Stimulated activated naive CD8-positive, alpha-beta T cell treated with anti-CD3 and anti-CD28 coated beads, Interleukin-15, Interleukin-2, amounts not matched to agents 100 ng/mL and 50 ng/mL, for 24 hours (primary cell): Measurements from ENCODE around the gene PSMB2.

Source experiments
- H3K27ac Mint-ChIP-seq: one replicate; pipeline ENCODE4 v1.8.0; 2021; ENCODE audit warnings: mild to moderate bottlenecking, mixed read lengths
- H3K27me3 Mint-ChIP-seq: one replicate; pipeline ENCODE4 v1.8.0; 2021; ENCODE audit warnings: mixed read lengths
- H3K36me3 Mint-ChIP-seq: one replicate; pipeline ENCODE4 v1.8.0; 2021; ENCODE audit warnings: low read depth, mixed read lengths
- H3K4me1 Mint-ChIP-seq: one replicate; pipeline ENCODE4 v1.8.0; 2021; ENCODE audit warnings: low read depth, mixed read lengths
- H3K4me3 Mint-ChIP-seq: one replicate; pipeline ENCODE4 v1.8.0; 2021; ENCODE audit warnings: mild to moderate bottlenecking, mixed read lengths
- H3K9me3 Mint-ChIP-seq: one replicate; pipeline ENCODE4 v1.8.0; 2021; ENCODE audit warnings: mixed read lengths

Gene PSMB2

DNA sequence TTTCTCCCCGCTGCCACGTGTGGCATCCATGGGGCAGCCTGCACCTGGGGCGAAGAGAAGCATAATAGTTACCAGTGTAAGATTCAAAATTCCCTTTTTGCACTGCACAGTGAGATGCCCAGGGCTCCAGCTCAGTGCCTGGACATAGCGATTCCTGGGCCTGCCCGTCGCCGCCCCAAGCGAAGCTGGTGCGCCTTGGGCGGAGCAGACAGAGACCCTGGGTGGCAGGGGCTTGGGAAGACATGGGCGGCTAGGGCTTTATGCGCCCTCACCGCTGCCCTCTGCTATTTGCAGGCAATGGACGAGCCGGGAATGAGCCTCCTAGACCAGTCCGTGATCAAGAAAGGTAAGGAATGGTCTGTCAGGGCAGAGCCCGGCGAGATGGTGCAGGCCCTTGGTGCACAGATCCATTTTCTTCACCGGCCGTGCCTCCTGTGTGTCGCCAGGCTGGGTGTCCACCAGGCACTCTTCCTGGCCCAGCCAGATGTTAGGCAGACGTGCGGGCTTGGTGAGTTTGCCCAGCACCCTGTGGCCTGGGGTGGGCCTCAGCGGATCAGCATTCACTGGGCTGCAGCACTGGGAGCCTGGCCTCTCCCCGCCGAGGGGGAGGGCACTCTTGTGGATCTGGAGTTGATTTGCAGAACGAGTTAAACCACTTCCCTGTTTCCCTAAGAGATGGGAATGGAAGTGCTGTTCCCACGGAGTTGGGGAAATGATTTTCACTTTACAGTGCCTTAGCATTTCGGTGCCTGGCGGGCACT is 66.5 kb downstream of the PSMB2 start:
- Mint-ChIP-seq H3K4me3 (no peak overlapping the region), H3K9me3 (no peaks in the 10 kb centered on the region), H3K27ac (no peak overlapping the region), H3K36me3 (peaks cover 4% of the 10 kb centered on the region), H3K27me3 (peaks cover 13% of the 10 kb centered on the region), H3K4me1 (peaks cover 26% of the 10 kb centered on the region)

- H3K27ac Mint-ChIP-seq: no peak overlapping the region
- no peaks in the 10 kb centered on the region for H3K9me3 Mint-ChIP-seq
- peaks cover 4% of the 10 kb centered on the region for H3K36me3 Mint-ChIP-seq
- peaks cover 26% of the 10 kb centered on the region for H3K4me1 Mint-ChIP-seq
- peaks cover 13% of the 10 kb centered on the region for H3K27me3 Mint-ChIP-seq
- no peak overlapping the region for H3K4me3 Mint-ChIP-seq
Measured at GRCh38 chr1:35574125-35574654, 67.1 kb downstream of the PSMB2 start.

DNA sequence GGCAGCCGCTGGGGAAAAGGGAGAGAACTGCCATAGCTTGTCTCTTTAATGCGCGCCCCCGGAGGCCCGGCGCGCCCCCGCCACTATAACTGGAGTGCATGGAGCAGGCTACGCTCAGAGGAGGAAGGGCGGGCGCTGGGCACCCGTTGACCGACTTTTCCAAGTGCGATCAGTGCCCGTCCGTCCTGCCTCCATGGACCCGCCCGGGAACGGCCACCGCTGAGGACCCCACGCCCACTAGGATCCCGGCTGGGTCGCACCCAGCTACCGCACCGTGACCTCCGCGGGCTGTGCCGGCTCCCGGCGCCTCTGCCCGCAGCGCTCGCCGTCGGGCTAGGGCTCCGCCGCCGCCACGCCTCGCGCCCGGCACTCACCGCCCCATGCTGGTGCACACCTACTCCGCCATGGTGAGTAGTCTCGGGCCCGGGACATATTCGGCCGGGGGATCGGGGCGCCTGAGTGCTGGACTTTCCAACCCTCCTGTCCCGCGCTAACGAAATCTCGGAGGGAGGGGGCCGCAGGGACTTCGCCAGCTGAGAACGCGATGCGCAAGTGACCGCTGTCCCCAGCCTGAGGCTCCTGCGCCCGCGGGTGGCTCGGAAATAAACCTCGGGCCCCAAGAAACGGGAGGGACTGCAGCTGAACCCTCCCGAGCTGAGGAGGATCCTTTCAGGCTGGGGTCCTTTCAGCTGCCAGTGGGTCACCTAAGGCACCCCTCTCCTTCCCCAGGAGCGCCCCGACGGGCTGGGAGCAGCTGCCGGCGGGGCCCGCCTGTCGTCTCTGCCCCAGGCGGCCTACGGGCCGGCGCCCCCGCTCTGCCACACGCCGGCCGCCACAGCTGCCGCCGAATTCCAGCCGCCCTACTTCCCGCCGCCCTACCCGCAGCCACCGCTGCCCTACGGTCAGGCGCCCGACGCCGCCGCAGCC is 67.9 kb downstream of the PSMB2 start, which contains the start of gene TFAP2E:
Gene TFAP2E, plus strand, starts transcription at position 117 of the 927 bp plus-strand sequence. Its CDS starts 264 bp downstream, at position 381.
- H3K36me3 Mint-ChIP-seq: peaks cover 4% of the 10 kb centered on the region
- H3K27me3 Mint-ChIP-seq: peaks cover 13% of the 10 kb centered on the region
- peaks cover 25% of the 10 kb centered on the region for H3K4me1 Mint-ChIP-seq
- no peak within 1 kb of the TSS for H3K4me3 Mint-ChIP-seq
- H3K9me3 Mint-ChIP-seq: no peaks in the 10 kb centered on the region
- H3K27ac Mint-ChIP-seq: no peak within 1 kb of the TSS

GRCh38 chr1:35572296-35572695 is 69.0 kb downstream of the PSMB2 start:
- no peak overlapping the region for H3K27ac Mint-ChIP-seq
- peaks cover 15% of the 10 kb centered on the region for H3K4me1 Mint-ChIP-seq
- peaks cover 4% of the 10 kb centered on the region for H3K36me3 Mint-ChIP-seq
- H3K9me3 Mint-ChIP-seq: no peaks in the 10 kb centered on the region
- peaks cover 13% of the 10 kb centered on the region for H3K27me3 Mint-ChIP-seq
- H3K4me3 Mint-ChIP-seq: no peak overlapping the region

DNA sequence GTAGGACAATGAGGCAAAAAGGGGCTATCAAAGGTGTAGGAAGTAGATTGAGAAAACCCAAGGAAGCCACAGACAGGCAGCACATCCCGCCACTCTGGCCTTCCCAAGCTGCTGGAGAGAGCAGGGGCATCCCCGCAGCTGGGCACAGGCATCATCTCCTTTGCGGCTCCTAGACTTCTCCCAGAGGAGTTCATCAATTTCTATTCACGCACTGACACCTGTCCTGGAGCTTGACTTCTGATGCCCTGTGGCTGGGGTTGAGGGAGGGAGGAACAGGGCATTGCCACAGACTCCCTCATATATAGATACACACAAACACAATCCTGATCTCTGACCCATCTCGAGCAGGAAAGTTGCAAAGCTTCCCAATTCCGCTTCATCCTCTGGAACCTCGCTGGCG is 70.1 kb downstream of the PSMB2 start:
- Mint-ChIP-seq H3K4me1 (peaks cover 8% of the 10 kb centered on the region), H3K36me3 (peaks cover 4% of the 10 kb centered on the region), H3K27me3 (peaks cover 13% of the 10 kb centered on the region), H3K4me3 (no peak overlapping the region), H3K9me3 (no peaks in the 10 kb centered on the region), H3K27ac (no peak overlapping the region)

DNA sequence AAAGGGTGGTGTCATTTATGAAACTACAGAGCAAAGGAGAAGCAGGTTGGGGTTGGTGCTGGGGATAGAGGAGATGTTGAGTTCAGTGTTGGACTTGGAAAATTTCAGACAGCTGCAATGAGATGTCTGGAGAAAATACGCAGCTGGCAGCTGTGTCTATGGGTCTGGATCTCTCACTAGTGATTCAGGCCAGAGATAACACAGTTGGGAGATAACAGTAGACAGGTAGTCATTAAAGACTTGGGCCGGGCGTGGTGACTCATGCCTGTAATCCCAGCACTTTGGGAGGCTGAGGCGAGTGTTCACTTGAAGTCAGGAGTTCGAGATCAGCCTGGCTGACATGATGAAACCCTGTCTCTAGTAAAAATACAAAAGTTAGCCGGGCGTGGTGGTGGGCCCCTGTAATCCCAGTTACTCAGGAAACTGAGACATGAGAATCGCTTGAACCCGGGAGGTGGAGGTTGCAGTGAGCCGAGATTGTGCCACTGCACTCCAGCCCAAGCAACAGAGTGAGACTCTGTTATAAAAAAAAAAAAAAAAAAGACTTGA is 70.7 kb downstream of the PSMB2 start:
- Mint-ChIP-seq H3K27me3 (peaks cover 12% of the 10 kb centered on the region), H3K27ac (no peak overlapping the region), H3K9me3 (no peaks in the 10 kb centered on the region), H3K4me3 (no peak overlapping the region), H3K4me1 (peaks cover 4% of the 10 kb centered on the region), H3K36me3 (peaks cover 4% of the 10 kb centered on the region)

GRCh38 chr1:35569936-35570335 is 71.4 kb downstream of the PSMB2 start:
- Mint-ChIP-seq H3K9me3 (no peaks in the 10 kb centered on the region), H3K36me3 (peaks cover 4% of the 10 kb centered on the region), H3K27me3 (peaks cover 7% of the 10 kb centered on the region), H3K4me3 (no peak overlapping the region), H3K27ac (no peak overlapping the region), H3K4me1 (peaks cover 4% of the 10 kb centered on the region)

DNA sequence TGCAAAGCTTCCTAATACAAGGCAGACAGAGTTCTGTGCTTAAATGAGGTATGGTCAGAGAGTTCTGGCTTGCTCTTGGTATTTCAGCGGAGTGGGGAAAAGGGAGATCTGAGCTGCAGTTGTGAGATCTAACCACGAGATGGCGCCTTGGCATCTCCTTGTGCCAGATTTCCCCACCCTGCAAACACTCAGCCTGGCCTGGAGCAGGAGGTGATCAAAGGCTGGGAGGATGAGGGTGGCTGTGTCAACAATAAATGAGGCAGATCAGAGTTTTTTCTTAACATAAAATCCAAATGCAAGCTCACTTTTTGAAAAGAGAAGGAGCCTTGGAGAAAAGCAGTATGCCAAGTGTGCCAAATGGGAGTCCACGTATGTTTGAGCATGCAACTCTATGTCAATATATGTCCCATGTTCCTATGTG is 72.3 kb downstream of the PSMB2 start:
- Mint-ChIP-seq H3K4me3 (no peak overlapping the region), H3K4me1 (peaks cover 12% of the 10 kb centered on the region), H3K9me3 (no peaks in the 10 kb centered on the region), H3K27ac (no peak overlapping the region), H3K27me3 (peaks cover 7% of the 10 kb centered on the region), H3K36me3 (peaks cover 13% of the 10 kb centered on the region)

GRCh38 chr1:35567947-35568558 is 73.3 kb downstream of the PSMB2 start:
- no peaks in the 10 kb centered on the region for H3K9me3 Mint-ChIP-seq
- peaks cover 12% of the 10 kb centered on the region for H3K4me1 Mint-ChIP-seq
- peaks cover 15% of the 10 kb centered on the region for H3K36me3 Mint-ChIP-seq
- H3K4me3 Mint-ChIP-seq: no peak overlapping the region
- H3K27ac Mint-ChIP-seq: no peak overlapping the region
- peaks cover 7% of the 10 kb centered on the region for H3K27me3 Mint-ChIP-seq

GRCh38 chr1:35565742-35566133 is 75.6 kb downstream of the PSMB2 start:
- no peaks in the 10 kb centered on the region for H3K27me3 Mint-ChIP-seq
- no peaks in the 10 kb centered on the region for H3K9me3 Mint-ChIP-seq
- no peak overlapping the region for H3K27ac Mint-ChIP-seq
- H3K36me3 Mint-ChIP-seq: peaks cover 17% of the 10 kb centered on the region
- peaks cover 8% of the 10 kb centered on the region for H3K4me1 Mint-ChIP-seq
- H3K4me3 Mint-ChIP-seq: no peak overlapping the region

- no peaks in the 10 kb centered on the region for H3K9me3 Mint-ChIP-seq
- peak overlapping the region; percentile 74 for H3K27ac Mint-ChIP-seq
- H3K27me3 Mint-ChIP-seq: no peaks in the 10 kb centered on the region
- peaks cover 8% of the 10 kb centered on the region for H3K4me1 Mint-ChIP-seq
- no peak overlapping the region for H3K4me3 Mint-ChIP-seq
- peaks cover 13% of the 10 kb centered on the region for H3K36me3 Mint-ChIP-seq
Measured at GRCh38 chr1:35564884-35565741, 76.2 kb downstream of the PSMB2 start.

DNA sequence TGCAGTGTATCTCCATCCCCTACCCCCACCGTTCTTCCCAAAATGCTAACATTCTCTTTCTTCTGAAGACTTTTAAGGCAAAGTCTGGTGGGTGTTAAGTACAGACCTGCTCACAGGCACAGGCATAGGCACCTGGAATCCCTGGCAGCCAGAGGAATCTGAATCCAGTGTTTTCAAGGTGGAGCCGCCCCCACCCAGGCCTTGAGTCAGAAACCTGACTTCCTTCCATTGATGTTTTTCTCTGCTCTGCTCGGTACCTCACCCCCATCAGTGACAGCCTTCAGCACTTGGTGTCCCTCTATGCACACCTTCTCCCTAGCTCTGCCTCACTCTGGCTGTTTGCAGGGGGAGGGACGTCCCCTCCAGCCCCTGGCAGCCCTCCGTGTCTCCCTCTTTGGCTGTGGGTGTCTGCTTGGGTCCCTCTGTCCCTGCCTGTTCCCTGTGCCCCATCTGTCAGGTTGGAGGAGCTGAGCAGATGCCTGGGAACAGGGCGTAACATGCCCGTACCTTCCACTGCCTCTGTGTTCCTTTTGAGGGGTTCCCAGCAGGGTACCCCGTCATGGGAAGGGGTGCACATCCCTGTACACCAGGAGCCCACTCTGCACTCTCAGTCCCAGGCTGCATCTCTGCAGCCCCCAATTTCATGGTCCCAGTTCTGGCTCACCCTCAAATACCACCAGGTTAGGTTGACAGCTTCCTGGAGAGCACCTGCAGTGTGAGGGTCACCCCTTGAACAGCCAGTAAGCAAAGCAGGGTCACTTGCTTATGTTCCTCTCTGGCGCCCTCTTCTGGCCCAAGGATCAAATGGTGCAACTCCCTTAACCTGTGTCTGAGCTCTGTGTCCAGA is 77.1 kb downstream of the PSMB2 start:
- Mint-ChIP-seq H3K27ac (peak overlapping the region; percentile 74), H3K4me3 (no peak overlapping the region), H3K4me1 (peaks cover 15% of the 10 kb centered on the region), H3K9me3 (no peaks in the 10 kb centered on the region), H3K27me3 (no peaks in the 10 kb centered on the region), H3K36me3 (peaks cover 13% of the 10 kb centered on the region)

GRCh38 chr1:35563166-35563565 is 78.2 kb downstream of the PSMB2 start:
- H3K27me3 Mint-ChIP-seq: no peaks in the 10 kb centered on the region
- H3K36me3 Mint-ChIP-seq: peaks cover 13% of the 10 kb centered on the region
- H3K4me1 Mint-ChIP-seq: peaks cover 23% of the 10 kb centered on the region
- H3K27ac Mint-ChIP-seq: no peak overlapping the region
- no peaks in the 10 kb centered on the region for H3K9me3 Mint-ChIP-seq
- H3K4me3 Mint-ChIP-seq: no peak overlapping the region
